22Rv1 (cell line): ENCODE results near the gene ADGRL1.

Source experiments
- CTCF ChIP-seq: fragments of 450-650 bp; IDR thresholded peaks from 2 replicates; pipeline ENCODE4 v1.5.1; 2017; ENCODE audit warnings: mild to moderate bottlenecking
- ZFX ChIP-seq: fragments of 450-650 bp; IDR thresholded peaks from 2 replicates; pipeline ENCODE4 v1.6.1; 2017; ENCODE audit warnings: antibody characterized with exemption, borderline replicate concordance

GRCh38 chr19:14218620-14219330 lies 12.8 kb upstream of the ADGRL1 start:
- TF ChIP-seq CTCF = no peak
- no peak for TF ChIP-seq ZFX
